HG02610 (cell line): ENCODE data around the gene GAPDH.
"Not testable (repeated sequence)": the region's sequence is repeated elsewhere in the genome, so short reads cannot be mapped to it uniquely, and the experiment has no call there.

Experiments used
- ATAC-seq: cut with Tn5 transposase; IDR thresholded peaks from one replicate; pipeline ENCODE4 v1.9.1; 2021; ENCODE audit warnings: mild to moderate bottlenecking, moderate library complexity; ENCODE audit not compliant: unreplicated experiment

Gene GAPDH

GRCh38 chr12:6558014-6558760 is 23.9 kb downstream of the GAPDH start:
- ATAC-seq, result not testable (repeated sequence)

- ATAC-seq, result no peak
Measured at GRCh38 chr12:6559500-6559899, 25.2 kb downstream of the GAPDH start.

GRCh38 chr12:6560501-6561205 is 26.3 kb downstream of the GAPDH start:
- ATAC-seq, result no peak

GRCh38 chr12:6562881-6563280 is 28.6 kb downstream of the GAPDH start:
- ATAC-seq, result no peak

GRCh38 chr12:6563448-6564050 is 29.2 kb downstream of the GAPDH start:
- ATAC-seq, result no peak

GRCh38 chr12:6567112-6567670 is 32.9 kb downstream of the GAPDH start:
- ATAC-seq, result no peak

- ATAC-seq, result no peak
Measured at GRCh38 chr12:6569312-6569711, 35.0 kb downstream of the GAPDH start.

- no peak for ATAC-seq
Measured at GRCh38 chr12:6569786-6570185, 35.5 kb downstream of the GAPDH start.

GRCh38 chr12:6570264-6570887 is 36.1 kb downstream of the GAPDH start:
- ATAC-seq, result no peak

- ATAC-seq, result no peak
Measured at GRCh38 chr12:6573001-6573400, 38.7 kb downstream of the GAPDH start.

GRCh38 chr12:6574576-6575295 is 40.4 kb downstream of the GAPDH start:
- no peak for ATAC-seq

GRCh38 chr12:6575648-6576047 is 41.3 kb downstream of the GAPDH start:
- ATAC-seq, result no peak

- ATAC-seq, result no peak
Measured at GRCh38 chr12:6582196-6582595, 47.9 kb downstream of the GAPDH start.

GRCh38 chr12:6582959-6583358 is 48.6 kb downstream of the GAPDH start:
- no peak for ATAC-seq

- no peak for ATAC-seq
Measured at GRCh38 chr12:6584293-6584692, 50.0 kb downstream of the GAPDH start.

- ATAC-seq, result not testable (repeated sequence)
Measured at GRCh38 chr12:6586569-6586968, 52.3 kb downstream of the GAPDH start.
